ENCODE measurements around the gene GABRD.

The GABRD gene

DNA sequence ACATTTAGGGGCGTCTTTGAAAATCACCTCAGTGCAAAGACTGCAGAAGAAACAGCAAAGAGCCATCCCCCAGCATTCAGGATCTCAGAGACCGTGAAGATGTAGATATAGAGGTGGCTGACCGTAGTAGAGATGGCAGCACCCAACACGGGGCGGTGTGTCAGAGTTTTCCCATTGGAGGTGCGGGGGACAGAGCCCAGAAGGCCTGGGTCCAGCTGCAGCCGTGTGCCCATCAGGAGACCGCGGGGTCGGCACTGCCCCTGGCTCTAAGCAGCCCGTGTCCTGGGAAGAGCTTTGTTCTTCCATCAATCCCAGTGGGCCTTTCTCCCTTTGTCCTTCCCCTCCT, 1.1 kb downstream of the GABRD start:
- TF ChIP-seq, protein P1, sequence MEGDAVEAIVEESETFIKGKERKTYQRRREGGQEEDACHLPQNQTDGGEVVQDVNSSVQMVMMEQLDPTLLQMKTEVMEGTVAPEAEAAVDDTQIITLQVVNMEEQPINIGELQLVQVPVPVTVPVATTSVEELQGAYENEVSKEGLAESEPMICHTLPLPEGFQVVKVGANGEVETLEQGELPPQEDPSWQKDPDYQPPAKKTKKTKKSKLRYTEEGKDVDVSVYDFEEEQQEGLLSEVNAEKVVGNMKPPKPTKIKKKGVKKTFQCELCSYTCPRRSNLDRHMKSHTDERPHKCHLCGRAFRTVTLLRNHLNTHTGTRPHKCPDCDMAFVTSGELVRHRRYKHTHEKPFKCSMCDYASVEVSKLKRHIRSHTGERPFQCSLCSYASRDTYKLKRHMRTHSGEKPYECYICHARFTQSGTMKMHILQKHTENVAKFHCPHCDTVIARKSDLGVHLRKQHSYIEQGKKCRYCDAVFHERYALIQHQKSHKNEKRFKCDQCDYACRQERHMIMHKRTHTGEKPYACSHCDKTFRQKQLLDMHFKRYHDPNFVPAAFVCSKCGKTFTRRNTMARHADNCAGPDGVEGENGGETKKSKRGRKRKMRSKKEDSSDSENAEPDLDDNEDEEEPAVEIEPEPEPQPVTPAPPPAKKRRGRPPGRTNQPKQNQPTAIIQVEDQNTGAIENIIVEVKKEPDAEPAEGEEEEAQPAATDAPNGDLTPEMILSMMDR (IDR thresholded peaks at IDR 0.05; ENCODE audit: low read depth, low read length), result no peak
- DNase-seq (ENCODE audit: extremely low read depth, low read depth), result no peak

DNA sequence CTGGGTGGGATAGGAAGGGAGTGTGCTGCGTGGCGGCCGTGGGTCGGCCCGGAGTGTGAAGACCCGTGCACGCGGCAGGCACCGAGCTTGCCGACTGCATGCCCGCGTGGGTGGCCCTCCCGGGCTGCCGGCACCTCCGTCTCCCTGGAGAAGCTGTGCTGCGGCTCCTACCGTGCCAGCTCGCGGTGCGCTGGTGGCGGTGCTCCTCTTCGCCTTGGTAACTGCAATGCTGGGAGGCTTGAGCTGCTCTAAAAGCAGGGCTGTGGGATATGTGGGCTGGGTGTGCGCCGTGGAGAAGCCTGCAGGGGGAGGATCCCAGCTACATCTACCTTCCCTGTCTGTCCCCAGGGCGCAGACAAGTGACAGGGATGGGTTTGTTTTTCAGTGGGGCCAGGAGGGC, 2.4 kb downstream of the GABRD start:
- TF ChIP-seq, protein P1 (IDR thresholded peaks at IDR 0.05; ENCODE audit: low read depth, low read length), result no peak
- no peak for DNase-seq (ENCODE audit: extremely low read depth, low read depth)

DNA sequence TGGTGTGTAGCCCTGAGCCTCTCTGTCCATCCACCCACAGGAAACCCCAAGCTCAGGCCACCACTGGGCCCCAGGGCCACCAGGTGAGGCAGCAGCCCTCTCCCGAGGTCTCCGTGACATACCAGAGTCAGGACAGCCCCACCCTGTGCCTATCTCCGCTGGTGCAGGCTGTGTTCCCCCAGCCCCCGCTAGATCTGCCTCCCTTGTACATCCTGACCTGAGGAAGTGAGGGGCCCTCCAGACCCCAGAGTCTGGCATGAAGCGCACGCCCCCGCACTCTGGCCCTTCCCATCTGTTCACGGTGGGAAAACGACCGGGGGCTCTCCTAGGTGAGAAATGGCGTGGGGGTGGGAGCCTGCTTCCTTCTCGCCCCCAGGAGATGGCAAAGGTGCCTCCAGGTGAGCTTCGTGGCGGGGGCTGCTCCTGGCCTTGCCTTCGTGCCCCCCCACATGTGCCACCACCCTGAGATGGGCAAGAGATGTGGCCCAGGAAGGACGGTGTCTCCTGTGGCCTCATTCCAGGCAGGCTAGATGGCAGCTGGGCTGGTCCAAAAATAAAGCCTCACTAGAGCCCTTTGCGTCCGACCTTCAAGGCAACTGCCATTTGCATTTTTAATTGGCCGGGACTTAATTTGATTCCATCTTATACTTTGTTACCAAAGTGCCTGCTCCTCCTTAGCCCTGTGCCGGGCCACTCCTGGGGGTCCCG, 3.1 kb downstream of the GABRD start:
- TF ChIP-seq, protein P1 (IDR thresholded peaks at IDR 0.05; ENCODE audit: low read depth, low read length), result no peak
- DNase-seq (ENCODE audit: extremely low read depth, low read depth), result no peak

DNA sequence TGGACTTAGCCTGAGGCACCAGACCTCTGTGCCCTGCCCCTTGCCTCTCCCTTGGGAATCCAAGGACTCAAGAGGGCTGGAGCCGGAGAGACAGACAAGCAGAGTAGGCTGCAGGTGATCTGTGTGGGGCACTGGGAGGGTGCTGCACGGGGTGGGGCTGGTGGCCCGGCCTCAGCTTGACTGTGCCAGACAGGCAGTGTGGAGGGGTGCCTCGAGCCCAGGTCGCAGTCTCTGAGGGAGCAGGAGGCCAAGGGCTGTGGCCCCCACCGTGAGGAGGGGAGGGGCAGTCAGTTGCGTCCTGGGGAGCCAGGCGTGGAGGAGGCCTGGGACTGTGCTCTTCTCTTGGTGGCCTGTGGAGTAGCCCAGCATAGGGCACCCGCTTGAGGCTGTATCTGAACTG, 4.0 kb downstream of the GABRD start:
- no peak for DNase-seq (ENCODE audit: extremely low read depth, low read depth)
- TF ChIP-seq, protein P1 (IDR thresholded peaks at IDR 0.05; ENCODE audit: low read depth, low read length), result no peak

DNA sequence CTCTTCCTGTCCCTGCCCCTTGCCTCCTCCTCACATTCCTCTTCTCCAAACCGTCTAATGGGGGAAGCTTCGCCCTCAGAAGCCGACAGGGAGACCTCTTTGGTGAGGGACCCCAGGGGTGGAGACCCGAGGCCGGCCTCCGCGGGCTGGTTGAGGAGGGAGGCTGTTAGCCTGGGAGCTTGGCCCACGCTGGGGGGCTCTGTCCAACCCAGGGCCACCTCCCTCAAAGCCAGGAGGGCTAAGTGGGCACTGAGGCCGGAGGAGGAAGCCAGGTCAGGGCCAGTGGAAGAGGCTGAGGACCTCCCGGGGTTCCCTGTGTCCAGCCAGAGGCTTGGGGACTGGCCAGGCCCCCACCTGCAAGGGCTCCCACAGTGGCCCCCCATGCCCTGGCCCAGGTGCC, 5.3 kb downstream of the GABRD start:
- DNase-seq (ENCODE audit: extremely low read depth, low read depth), result no peak
- TF ChIP-seq, protein P1 (IDR thresholded peaks at IDR 0.05; ENCODE audit: low read depth, low read length), result no peak

DNA sequence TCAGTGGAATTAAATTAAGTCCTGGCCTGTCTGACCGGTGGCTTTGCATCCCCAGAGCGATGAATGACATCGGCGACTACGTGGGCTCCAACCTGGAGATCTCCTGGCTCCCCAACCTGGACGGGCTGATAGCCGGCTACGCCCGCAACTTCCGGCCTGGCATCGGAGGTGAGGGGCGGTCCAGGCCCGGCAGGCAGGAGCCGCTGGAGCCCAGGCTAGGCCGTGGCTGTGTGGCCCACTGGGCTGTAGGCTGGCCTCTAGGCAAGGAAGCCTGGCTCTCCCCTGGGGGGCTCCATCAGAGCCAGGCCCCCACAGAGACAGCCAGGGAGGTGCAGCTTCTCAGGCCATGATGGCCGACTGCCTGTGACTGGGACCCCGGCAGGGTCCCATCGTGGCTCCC, 5.7 kb downstream of the GABRD start:
- DNase-seq (ENCODE audit: extremely low read depth, low read depth), result no peak
- TF ChIP-seq, protein P1 (IDR thresholded peaks at IDR 0.05; ENCODE audit: low read depth, low read length), result no peak

DNA sequence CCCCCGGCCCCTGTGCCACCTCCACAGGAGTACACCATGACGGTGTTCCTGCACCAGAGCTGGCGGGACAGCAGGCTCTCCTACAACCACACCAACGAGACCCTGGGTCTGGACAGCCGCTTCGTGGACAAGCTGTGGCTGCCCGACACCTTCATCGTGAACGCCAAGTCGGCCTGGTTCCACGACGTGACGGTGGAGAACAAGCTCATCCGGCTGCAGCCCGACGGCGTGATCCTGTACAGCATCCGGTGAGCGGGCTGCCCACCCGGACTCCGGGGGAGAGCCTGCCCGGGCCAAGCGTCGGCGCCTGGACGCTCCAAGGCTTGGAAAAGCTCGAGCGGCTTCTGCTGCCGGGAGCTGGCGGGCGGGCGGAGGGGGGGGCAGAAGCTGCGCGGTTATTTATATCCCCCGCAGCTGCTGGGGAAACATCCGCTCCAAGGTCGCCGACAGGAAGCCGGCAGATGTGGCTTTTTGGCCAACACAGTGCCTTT, 6.4 kb downstream of the GABRD start:
- DNase-seq (ENCODE audit: extremely low read depth, low read depth), result no peak
- TF ChIP-seq, protein P1 (IDR thresholded peaks at IDR 0.05; ENCODE audit: low read depth, low read length), result no peak
